ENCODE data around the gene EGR1. TPM values are rescaled to one million over a fixed set of nuclear protein-coding genes. Genes with fewer than 3 reads are reported as not detected.

The EGR1 gene
- total and polyA plus RNA-seq, 12 donors, result 4.3 to 221 (median 51.4) TPM

- no peak for DNase-seq
- intact Hi-C loops (cut with DNase I), result no loop called here
- peaks cover 6 to 17% of the 10 kb centered on the region in 2 donors for H3K4me1 ChIP-seq (replicated peaks in 1 of 2)
- TF ChIP-seq POLR2A (IDR thresholded peaks at IDR 0.05) (no peak), CTCF (IDR thresholded peaks at IDR 0.05) (no peak)
- no peaks in the 10 kb centered on the region for H3K27me3 ChIP-seq
- H3K9me3 ChIP-seq (replicated peaks in 1 of 3), result no peaks in the 10 kb centered on the region
- H3K27ac ChIP-seq, result no peak overlapping the region
- 73 to 84% (median 79%) methylated on average over 17 of the region's 17 CpGs for WGBS, 4 donors
- H3K36me3 ChIP-seq (replicated peaks in 1 of 2), result peaks cover 0 to 9% of the 10 kb centered on the region in 2 donors
- H3K4me3 ChIP-seq, result no peak overlapping the region
Measured at GRCh38 chr5:138440159-138441073, 24.9 kb upstream of the EGR1 start.

- intact Hi-C loops (cut with DNase I), result no loop called here
- H3K27me3 ChIP-seq, result no peaks in the 10 kb centered on the region
- H3K9me3 ChIP-seq (replicated peaks in 1 of 3), result no peaks in the 10 kb centered on the region
- no peak for DNase-seq
- WGBS, 4 donors, result 82 to 96% (median 90%) methylated on average over 4 to 9 of the region's 9 CpGs
- H3K4me3 ChIP-seq, result no peak overlapping the region
- peaks cover 0 to 1% of the 10 kb centered on the region in 2 donors for H3K36me3 ChIP-seq (replicated peaks in 1 of 2)
- H3K4me1 ChIP-seq (replicated peaks in 1 of 2), result peaks cover 6 to 17% of the 10 kb centered on the region in 2 donors
- no peak overlapping the region for H3K27ac ChIP-seq
- TF ChIP-seq POLR2A (IDR thresholded peaks at IDR 0.05) (no peak), CTCF (IDR thresholded peaks at IDR 0.05) (no peak)
Measured at GRCh38 chr5:138441221-138441620, 24.1 kb upstream of the EGR1 start.

GRCh38 chr5:138444078-138444773 is 21.1 kb upstream of the EGR1 start:
- peak in 1 of 7 donors; percentile 41 for DNase-seq
- Histone ChIP-seq H3K36me3 (replicated peaks in 1 of 2) (no peaks in the 10 kb centered on the region), H3K4me3 (no peak overlapping the region), H3K27ac (no peak overlapping the region), H3K9me3 (replicated peaks in 1 of 3) (no peaks in the 10 kb centered on the region), H3K27me3 (no peaks in the 10 kb centered on the region), H3K4me1 (replicated peaks in 1 of 2) (peaks cover 5 to 9% of the 10 kb centered on the region in 2 donors)
- TF ChIP-seq CTCF (IDR thresholded peaks at IDR 0.05), result no peak
- no peak for TF ChIP-seq POLR2A (IDR thresholded peaks at IDR 0.05)
- WGBS, 4 donors, result 87 to 93% (median 91%) methylated on average over 10 to 13 of the region's 13 CpGs
- intact Hi-C loops (cut with DNase I), result no loop called here

GRCh38 chr5:138444774-138445546 is 20.3 kb upstream of the EGR1 start:
- 79 to 93% (median 85%) methylated on average over 8 to 22 of the region's 22 CpGs for WGBS, 4 donors
- Histone ChIP-seq H3K36me3 (replicated peaks in 1 of 2) (no peaks in the 10 kb centered on the region), H3K4me1 (replicated peaks in 1 of 2) (peaks cover 0 to 2% of the 10 kb centered on the region in 2 donors), H3K9me3 (replicated peaks in 1 of 3) (no peaks in the 10 kb centered on the region), H3K27me3 (no peaks in the 10 kb centered on the region), H3K4me3 (no peak overlapping the region), H3K27ac (no peak overlapping the region)
- intact Hi-C loops (cut with DNase I), result no loop called here
- DNase-seq, result peak in 1 of 7 donors; percentile 33
- no peak for TF ChIP-seq POLR2A (IDR thresholded peaks at IDR 0.05)
- TF ChIP-seq CTCF (IDR thresholded peaks at IDR 0.05), result no peak

Measured in adrenal gland (tissue), 12 donors.